ENCODE measurements around the gene SEMA3D. TPM values are rescaled to one million over a fixed set of nuclear protein-coding genes. Genes with fewer than 3 reads are reported as not detected.

Gene SEMA3D
- total RNA-seq, 1 experiment from 2014 or later = 0.61 TPM

- ChIA-PET CTCF (no interaction called here), POLR2A (no interaction called here)
- H3K9me3 Mint-ChIP-seq (ENCODE audit: unreplicated experiment) = peaks cover 13% of the 10 kb centered on the region
- BruUV-seq (replicated peaks) = no TSS peak
- H3K36me3 ChIP-seq (ENCODE audit: control insufficient read depth, insufficient read depth, low read length) = no peaks in the 10 kb centered on the region
- H3K27me3 Mint-ChIP-seq (ENCODE audit: insufficient read depth, unreplicated experiment) = no peaks in the 10 kb centered on the region
- H3K4me1 Mint-ChIP-seq (ENCODE audit: low read depth, unreplicated experiment) = no peaks in the 10 kb centered on the region
- no peaks in the 10 kb centered on the region for H3K36me3 Mint-ChIP-seq (ENCODE audit: insufficient read depth, unreplicated experiment)
- intact Hi-C loops (cut with micrococcal nuclease; ENCODE audit: unreplicated experiment) = no loop called here
- no peak overlapping the region for H3K4me3 ChIP-seq (ENCODE audit: low read depth, low read length)
- no peak overlapping the region for H3K27ac Mint-ChIP-seq (ENCODE audit: unreplicated experiment)
- no peak for DNase-seq
- H3K9me3 ChIP-seq = peaks cover 2% of the 10 kb centered on the region; the same call in 1 of the 2 replicates
- H3K4me1 ChIP-seq = no peaks in the 10 kb centered on the region
- H3K27me3 ChIP-seq (replicated peaks; ENCODE audit: control insufficient read depth, insufficient read depth, low read length) = no peaks in the 10 kb centered on the region
- TF ChIP-seq CTCF (IDR thresholded peaks at IDR 0.05; ENCODE audit: insufficient read depth in 1 of 2, low read depth in 1 of 2, low read length in 1 of 2, severe bottlenecking in 1 of 2, unreplicated experiment in 1 of 2) = no peak
- H3K4me3 Mint-ChIP-seq (ENCODE audit: unreplicated experiment) = no peak overlapping the region
Measured at GRCh38 chr7:85154282-85154937, 32.4 kb downstream of the SEMA3D start.

GRCh38 chr7:85153715-85154114 is 33.1 kb downstream of the SEMA3D start:
- ChIA-PET POLR2A (no interaction called here), CTCF (no interaction called here)
- TF ChIP-seq CTCF (IDR thresholded peaks at IDR 0.05; ENCODE audit: insufficient read depth in 1 of 2, low read depth in 1 of 2, low read length in 1 of 2, severe bottlenecking in 1 of 2, unreplicated experiment in 1 of 2) = no peak
- DNase-seq = no peak
- Mint-ChIP-seq H3K9me3 (ENCODE audit: unreplicated experiment) (peaks cover 6% of the 10 kb centered on the region), H3K27me3 (ENCODE audit: insufficient read depth, unreplicated experiment) (no peaks in the 10 kb centered on the region), H3K4me3 (ENCODE audit: unreplicated experiment) (no peak overlapping the region), H3K36me3 (ENCODE audit: insufficient read depth, unreplicated experiment) (no peaks in the 10 kb centered on the region), H3K4me1 (ENCODE audit: low read depth, unreplicated experiment) (no peaks in the 10 kb centered on the region), H3K27ac (ENCODE audit: unreplicated experiment) (no peak overlapping the region)
- BruUV-seq (replicated peaks) = no TSS peak
- Histone ChIP-seq H3K4me3 (ENCODE audit: low read depth, low read length) (no peak overlapping the region), H3K9me3 (no peaks in the 10 kb centered on the region; the same call in 1 of the 2 replicates), H3K27me3 (replicated peaks; ENCODE audit: control insufficient read depth, insufficient read depth, low read length) (no peaks in the 10 kb centered on the region), H3K4me1 (no peaks in the 10 kb centered on the region), H3K36me3 (ENCODE audit: control insufficient read depth, insufficient read depth, low read length) (no peaks in the 10 kb centered on the region)
- intact Hi-C loops (cut with micrococcal nuclease; ENCODE audit: unreplicated experiment) = no loop called here

GRCh38 chr7:85150624-85151023 is 36.2 kb downstream of the SEMA3D start:
- no peak for TF ChIP-seq CTCF (IDR thresholded peaks at IDR 0.05; ENCODE audit: insufficient read depth in 1 of 2, low read depth in 1 of 2, low read length in 1 of 2, severe bottlenecking in 1 of 2, unreplicated experiment in 1 of 2)
- H3K27ac Mint-ChIP-seq (ENCODE audit: unreplicated experiment) = no peak overlapping the region
- BruUV-seq (replicated peaks) = no TSS peak
- H3K4me3 Mint-ChIP-seq (ENCODE audit: unreplicated experiment) = no peak overlapping the region
- no peaks in the 10 kb centered on the region for H3K9me3 Mint-ChIP-seq (ENCODE audit: unreplicated experiment)
- Histone ChIP-seq H3K36me3 (ENCODE audit: control insufficient read depth, insufficient read depth, low read length) (no peaks in the 10 kb centered on the region), H3K4me3 (ENCODE audit: low read depth, low read length) (no peak overlapping the region), H3K4me1 (no peaks in the 10 kb centered on the region), H3K27me3 (replicated peaks; ENCODE audit: control insufficient read depth, insufficient read depth, low read length) (no peaks in the 10 kb centered on the region), H3K9me3 (no peaks in the 10 kb centered on the region)
- no peaks in the 10 kb centered on the region for H3K36me3 Mint-ChIP-seq (ENCODE audit: insufficient read depth, unreplicated experiment)
- CTCF ChIA-PET = no interaction called here
- POLR2A ChIA-PET = no interaction called here
- no peak for DNase-seq
- H3K27me3 Mint-ChIP-seq (ENCODE audit: insufficient read depth, unreplicated experiment) = no peaks in the 10 kb centered on the region
- H3K4me1 Mint-ChIP-seq (ENCODE audit: low read depth, unreplicated experiment) = no peaks in the 10 kb centered on the region
- intact Hi-C loops (cut with micrococcal nuclease; ENCODE audit: unreplicated experiment) = no loop called here

Measured in Caco-2 (cell line).